ENCODE measurements around the gene CGNL1.

- no peak for TF ChIP-seq POLR2A (IDR thresholded peaks at IDR 0.05; ENCODE audit: low read length)
- TF ChIP-seq, protein P1, sequence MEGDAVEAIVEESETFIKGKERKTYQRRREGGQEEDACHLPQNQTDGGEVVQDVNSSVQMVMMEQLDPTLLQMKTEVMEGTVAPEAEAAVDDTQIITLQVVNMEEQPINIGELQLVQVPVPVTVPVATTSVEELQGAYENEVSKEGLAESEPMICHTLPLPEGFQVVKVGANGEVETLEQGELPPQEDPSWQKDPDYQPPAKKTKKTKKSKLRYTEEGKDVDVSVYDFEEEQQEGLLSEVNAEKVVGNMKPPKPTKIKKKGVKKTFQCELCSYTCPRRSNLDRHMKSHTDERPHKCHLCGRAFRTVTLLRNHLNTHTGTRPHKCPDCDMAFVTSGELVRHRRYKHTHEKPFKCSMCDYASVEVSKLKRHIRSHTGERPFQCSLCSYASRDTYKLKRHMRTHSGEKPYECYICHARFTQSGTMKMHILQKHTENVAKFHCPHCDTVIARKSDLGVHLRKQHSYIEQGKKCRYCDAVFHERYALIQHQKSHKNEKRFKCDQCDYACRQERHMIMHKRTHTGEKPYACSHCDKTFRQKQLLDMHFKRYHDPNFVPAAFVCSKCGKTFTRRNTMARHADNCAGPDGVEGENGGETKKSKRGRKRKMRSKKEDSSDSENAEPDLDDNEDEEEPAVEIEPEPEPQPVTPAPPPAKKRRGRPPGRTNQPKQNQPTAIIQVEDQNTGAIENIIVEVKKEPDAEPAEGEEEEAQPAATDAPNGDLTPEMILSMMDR (IDR thresholded peaks at IDR 0.05), result no peak
- TF ChIP-seq SMC3 (IDR thresholded peaks at IDR 0.05), result no peak
- TF ChIP-seq, protein P2, sequence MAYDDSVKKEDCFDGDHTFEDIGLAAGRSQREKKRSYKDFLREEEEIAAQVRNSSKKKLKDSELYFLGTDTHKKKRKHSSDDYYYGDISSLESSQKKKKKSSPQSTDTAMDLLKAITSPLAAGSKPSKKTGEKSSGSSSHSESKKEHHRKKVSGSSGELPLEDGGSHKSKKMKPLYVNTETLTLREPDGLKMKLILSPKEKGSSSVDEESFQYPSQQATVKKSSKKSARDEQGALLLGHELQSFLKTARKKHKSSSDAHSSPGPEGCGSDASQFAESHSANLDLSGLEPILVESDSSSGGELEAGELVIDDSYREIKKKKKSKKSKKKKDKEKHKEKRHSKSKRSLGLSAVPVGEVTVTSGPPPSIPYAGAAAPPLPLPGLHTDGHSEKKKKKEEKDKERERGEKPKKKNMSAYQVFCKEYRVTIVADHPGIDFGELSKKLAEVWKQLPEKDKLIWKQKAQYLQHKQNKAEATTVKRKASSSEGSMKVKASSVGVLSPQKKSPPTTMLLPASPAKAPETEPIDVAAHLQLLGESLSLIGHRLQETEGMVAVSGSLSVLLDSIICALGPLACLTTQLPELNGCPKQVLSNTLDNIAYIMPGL (CRISPR knock-in tag; IDR thresholded peaks at IDR 0.05; ENCODE audit: borderline replicate concordance), result no peak
- no peak for TF ChIP-seq RAD21 (conservative IDR thresholded peaks at IDR 0.05 in 1 of 2, IDR thresholded peaks at IDR 0.05 in 1 of 2)
- TF ChIP-seq BHLHE40 (IDR thresholded peaks at IDR 0.05; ENCODE audit: low read depth, low read length), result no peak
- TF ChIP-seq, protein P3, sequence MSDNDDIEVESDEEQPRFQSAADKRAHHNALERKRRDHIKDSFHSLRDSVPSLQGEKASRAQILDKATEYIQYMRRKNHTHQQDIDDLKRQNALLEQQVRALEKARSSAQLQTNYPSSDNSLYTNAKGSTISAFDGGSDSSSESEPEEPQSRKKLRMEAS (IDR thresholded peaks at IDR 0.05), result no peak
- TF ChIP-seq MAFK (IDR thresholded peaks at IDR 0.05; ENCODE audit: partially characterized antibody), result no peak
- TF ChIP-seq, protein P4, sequence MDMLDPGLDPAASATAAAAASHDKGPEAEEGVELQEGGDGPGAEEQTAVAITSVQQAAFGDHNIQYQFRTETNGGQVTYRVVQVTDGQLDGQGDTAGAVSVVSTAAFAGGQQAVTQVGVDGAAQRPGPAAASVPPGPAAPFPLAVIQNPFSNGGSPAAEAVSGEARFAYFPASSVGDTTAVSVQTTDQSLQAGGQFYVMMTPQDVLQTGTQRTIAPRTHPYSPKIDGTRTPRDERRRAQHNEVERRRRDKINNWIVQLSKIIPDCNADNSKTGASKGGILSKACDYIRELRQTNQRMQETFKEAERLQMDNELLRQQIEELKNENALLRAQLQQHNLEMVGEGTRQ (IDR thresholded peaks at IDR 0.05), result no peak
- TF ChIP-seq MAZ (IDR thresholded peaks at IDR 0.05; ENCODE audit: borderline replicate concordance, low read depth, low read length), result no peak
- no peak for TF ChIP-seq ESRRA (IDR thresholded peaks at IDR 0.05; ENCODE audit: borderline replicate concordance, low read length)
- no peak for TF ChIP-seq ZFP36 (IDR thresholded peaks at IDR 0.05; ENCODE audit: borderline replicate concordance, partially characterized antibody)
Measured at GRCh38 chr15:57519806-57520205, 143.5 kb downstream of the CGNL1 start.
